IPS DF 4.7 (cell line): Measurements from ENCODE around the gene PATJ.

Source experiments
- DNase-seq: peaks from one replicate; pipeline ENCODE4 v3.0.0-alpha.2; 2013; ENCODE audit warnings: low spot score; ENCODE audit errors: extremely low read depth

The PATJ gene

DNA sequence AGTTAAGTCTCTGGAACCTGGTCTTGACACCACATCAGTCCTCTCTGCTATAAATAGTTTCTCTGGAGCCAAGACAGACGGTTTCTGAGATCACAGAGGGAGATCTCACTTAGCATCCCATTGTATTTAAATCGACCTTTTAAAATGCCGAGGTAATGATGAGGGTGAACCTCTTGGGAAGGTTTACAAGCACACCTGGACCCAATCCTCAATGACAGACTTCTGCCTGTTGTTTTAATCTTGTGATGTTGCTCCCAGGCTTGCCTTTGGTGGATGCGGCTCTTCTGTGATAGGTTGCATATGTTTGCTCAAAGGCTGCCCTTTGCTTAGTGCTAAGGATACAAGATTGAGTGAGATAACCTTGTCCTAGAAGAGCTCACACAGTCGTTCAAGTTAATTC is 347.7 kb downstream of the PATJ start:
- no peak for DNase-seq

GRCh38 chr1:62092110-62092509 is 349.8 kb downstream of the PATJ start:
- no peak for DNase-seq

GRCh38 chr1:62093261-62093660 is 351.0 kb downstream of the PATJ start:
- no peak for DNase-seq

DNA sequence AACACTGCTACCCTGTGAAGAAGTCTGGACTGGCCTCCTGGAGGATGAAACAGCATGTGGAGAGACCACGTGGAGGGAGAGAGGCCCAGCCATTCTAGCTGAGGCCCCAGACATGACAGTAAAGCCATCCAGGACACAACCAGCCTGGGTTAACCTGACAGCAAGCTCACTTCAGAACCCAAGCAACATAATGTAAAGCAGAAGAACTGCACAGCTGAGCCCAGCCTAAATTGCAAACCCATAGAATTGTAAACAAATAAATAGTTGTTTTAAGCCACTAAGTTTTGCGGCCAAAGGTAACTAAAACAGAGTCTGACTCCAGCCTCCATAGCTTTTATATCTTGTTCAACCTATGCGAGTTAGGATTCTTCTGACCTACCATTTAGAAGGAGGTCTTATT is 355.2 kb downstream of the PATJ start:
- no peak for DNase-seq

- DNase-seq, result no peak
Observed at GRCh38 chr1:62100442-62100841, 358.2 kb downstream of the PATJ start.

- DNase-seq, result no peak
Observed at GRCh38 chr1:62103846-62104245, 361.6 kb downstream of the PATJ start.

GRCh38 chr1:62107923-62108322 is 365.6 kb downstream of the PATJ start:
- DNase-seq, result no peak

DNA sequence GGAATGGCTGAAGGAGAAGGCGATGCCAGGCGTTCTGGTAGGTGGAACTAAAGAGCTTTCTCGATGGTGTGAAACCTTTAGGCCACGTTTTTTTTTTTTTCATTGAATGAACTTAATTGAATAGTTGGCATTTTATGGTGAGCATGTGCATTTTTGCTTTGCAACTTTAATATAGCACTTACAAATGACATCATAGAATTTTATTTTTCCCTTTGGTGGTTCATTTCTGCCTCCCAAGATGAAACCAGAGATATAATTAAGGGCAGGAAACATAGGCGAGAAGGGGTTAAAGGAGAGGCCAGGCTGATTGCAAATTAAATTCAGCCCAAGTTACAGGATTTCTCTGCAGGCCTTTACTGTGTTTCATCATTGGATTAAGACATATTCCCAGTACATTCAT is 366.8 kb downstream of the PATJ start:
- no peak for DNase-seq

DNA sequence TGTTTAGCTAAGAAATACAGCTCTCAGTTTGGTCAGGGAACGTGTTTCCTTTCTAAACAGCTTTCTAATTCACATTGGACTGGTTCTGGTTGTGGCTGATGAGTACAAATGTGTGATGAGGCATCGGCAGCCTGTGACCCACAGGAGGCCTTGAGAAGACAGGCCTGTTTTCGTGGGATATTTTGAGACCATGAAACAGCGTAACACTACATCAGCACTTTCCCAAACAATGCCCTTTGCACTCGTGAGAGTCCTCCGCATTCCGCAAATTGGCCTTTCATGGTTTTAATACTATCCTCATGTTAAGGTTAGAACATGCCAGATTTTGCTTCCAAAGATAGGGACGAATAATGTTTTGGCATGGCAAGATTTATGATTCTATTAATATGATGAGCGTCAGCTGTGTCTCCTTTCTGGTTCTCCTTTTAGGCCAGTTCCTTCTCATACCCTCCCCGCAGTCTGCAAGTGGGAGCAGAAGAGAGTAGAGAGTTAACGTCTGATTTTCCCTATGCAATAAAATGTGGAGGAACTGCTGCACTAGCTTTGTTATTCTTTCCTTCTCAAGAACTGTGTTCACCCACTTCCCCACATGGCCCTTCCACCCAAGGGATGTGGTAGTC is 368.0 kb downstream of the PATJ start:
- DNase-seq, result no peak

GRCh38 chr1:62111084-62111483 is 368.8 kb downstream of the PATJ start:
- DNase-seq, result no peak

- DNase-seq, result no peak
Observed at GRCh38 chr1:62113507-62113906, 371.2 kb downstream of the PATJ start.

- no peak for DNase-seq
Observed at GRCh38 chr1:62117018-62117750, 374.9 kb downstream of the PATJ start.

DNA sequence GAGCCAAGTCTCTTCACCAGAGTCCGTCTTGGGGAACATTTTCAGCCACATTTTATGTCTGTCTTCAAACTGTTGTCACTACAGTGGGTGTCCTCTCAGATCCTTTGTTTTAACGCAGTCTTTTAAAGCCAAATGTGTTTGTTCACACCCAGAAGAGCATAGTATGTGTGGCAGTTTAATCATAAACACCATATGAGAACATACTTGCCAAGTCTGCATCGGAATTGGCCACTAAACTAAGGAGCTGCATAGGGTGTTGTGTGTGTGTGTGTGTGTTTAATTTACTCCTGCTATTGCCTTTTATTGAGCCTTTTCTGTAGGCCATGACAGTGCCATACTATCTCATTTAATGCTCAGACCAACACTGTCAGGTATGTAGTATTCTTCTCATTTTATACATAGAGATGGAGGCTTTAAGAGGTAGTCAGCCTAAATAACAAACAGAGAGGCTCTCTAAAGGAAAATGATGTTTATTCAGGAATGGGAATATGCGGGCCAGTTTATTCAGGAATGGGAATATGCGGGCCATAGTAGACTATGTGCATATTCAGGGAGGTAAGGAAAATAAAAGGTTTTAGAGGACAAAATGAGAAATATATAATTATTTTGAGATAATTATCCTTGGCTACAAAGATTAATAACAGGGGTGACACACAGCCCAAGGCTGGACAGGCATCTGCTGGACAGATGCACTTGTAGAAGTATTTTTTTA is 384.5 kb downstream of the PATJ start:
- no peak for DNase-seq

GRCh38 chr1:62128745-62129144 is 386.5 kb downstream of the PATJ start:
- DNase-seq, result no peak

- DNase-seq, result peak; percentile 62
Observed at GRCh38 chr1:62131093-62131725, 388.9 kb downstream of the PATJ start.

- no peak for DNase-seq
Observed at GRCh38 chr1:62138029-62138428, 395.7 kb downstream of the PATJ start.

GRCh38 chr1:62139410-62139809 is 397.1 kb downstream of the PATJ start:
- DNase-seq, result no peak

DNA sequence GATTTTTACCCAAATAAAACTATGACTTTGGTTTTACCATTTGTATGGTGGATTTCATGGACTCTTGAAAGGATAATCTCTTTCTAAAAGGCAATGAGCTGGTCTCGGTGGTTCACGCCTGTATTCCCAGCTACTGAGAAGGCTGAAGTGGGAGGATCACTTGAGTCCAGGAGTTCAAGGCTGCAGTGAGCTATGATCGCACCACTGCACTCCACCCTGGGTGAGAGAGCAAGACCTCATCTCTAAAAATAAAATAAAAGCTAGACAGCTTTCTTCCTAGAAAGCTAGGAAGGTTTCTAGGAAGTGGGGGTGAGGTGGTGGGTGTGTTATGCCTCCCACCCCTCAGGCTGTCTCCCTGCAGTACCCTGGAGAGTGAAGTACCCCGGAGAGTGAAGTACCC is 398.4 kb downstream of the PATJ start:
- DNase-seq, result no peak

DNA sequence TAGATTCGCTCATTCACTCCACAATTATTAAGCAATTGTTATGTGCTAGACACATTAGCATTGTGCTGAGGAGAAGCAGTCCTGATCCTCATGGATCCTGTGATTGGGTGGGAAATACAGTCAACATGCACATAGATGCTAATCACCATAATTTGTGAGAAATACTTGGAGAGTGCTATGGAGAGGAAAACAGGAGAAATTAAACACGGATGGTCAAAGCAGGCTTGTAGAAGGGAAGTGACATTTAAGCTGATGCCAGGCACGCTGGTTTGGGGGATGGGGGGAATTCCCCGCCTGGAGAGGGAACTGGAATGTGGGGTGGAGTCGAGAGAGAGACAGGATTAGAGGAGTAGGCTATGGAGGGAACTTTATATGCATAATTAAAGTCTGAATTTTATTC is 400.2 kb downstream of the PATJ start:
- DNase-seq, result no peak

DNA sequence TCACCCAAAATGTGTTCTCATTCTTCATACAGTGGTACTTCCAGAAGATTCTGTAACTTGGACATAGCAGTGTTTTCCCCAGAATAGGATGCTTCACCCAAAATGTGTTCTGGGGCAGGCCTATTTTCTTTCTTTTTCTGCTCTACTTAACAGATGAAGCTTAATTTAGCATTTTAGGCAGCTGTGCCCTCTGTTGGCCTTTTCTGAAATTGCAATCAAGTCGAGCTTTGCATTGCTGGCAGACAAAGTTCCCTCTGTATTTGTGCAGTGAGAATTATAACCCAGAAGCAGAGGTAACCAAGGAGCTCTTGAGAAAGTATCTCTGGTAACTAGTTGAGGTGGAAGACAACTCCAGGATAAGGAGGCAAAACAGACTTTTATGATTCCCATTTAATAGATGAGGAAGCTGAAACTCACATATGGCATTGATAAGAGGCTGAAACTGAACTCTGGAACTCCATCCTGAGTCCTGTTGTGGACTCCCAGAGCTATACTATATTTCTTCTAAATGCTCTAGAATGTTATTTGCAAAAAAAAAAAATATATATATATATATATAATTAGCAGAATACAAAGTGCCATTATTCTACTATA is 402.1 kb downstream of the PATJ start:
- no peak for DNase-seq

DNA sequence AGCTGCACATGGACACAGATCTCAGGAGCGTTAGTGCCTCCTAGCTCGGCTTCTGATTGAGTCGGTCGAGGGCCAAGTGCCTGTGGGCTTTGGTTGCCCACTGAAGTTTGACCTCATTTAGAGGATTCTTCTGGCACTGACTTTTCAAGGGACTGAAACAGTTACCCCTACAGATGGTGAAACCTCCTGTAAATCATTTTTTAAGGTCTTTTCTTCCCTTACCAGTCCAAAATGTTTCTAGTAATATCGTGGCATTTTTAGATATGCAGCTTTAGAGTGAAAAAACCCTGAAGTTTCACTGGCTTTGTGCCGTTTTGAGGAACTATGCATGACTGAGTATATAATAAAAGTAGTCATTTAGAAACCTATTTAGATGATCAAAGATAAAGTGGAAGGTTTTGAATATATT is 417.7 kb downstream of the PATJ start:
- no peak for DNase-seq

- no peak for DNase-seq
Observed at GRCh38 chr1:62161711-62162110, 419.4 kb downstream of the PATJ start.
